Right atrium auricular region (tissue), 2 donors: ENCODE data around the gene TCAP. TPM values are rescaled to one million over a fixed set of nuclear protein-coding genes. Genes with fewer than 3 reads are reported as not detected.
"Not testable (repeated sequence)": the region's sequence is repeated elsewhere in the genome, so short reads cannot be mapped to it uniquely, and the experiment has no call there.

Experiments used
- DNase-seq: peaks from one replicate; pipeline ENCODE4 v3.0.0-alpha.2; 2019; ENCODE audit warnings: low spot score
- H3K27ac ChIP-seq, 2 donors: fragments of 200-600 bp; sonication (generic); 1 replicate in 1 of 2; 2 replicates in 1 of 2; pipeline ENCODE4 v1.5.1; 2016 to 2019
- H3K27me3 ChIP-seq, 2 donors: fragments of 200-600 bp; sonication (generic); one replicate each; pipeline versions ENCODE4 v1.5.1 to v1.6.0; 2017 to 2019
- H3K36me3 ChIP-seq: fragments of 200-600 bp; sonication (generic); one replicate; pipeline ENCODE4 v1.5.1; 2016
- H3K4me1 ChIP-seq, 2 donors: fragments of 200-600 bp; sonication (generic); one replicate each; pipeline versions ENCODE4 v1.5.1 to v1.6.0; 2017 to 2019
- H3K4me3 ChIP-seq, 2 donors: fragments of 200-600 bp; sonication (generic); 1 replicate in 1 of 2; 2 replicates in 1 of 2; pipeline ENCODE4 v1.5.1; 2017 to 2019; ENCODE audit warnings: mild to moderate bottlenecking in 1 of 2, moderate library complexity in 1 of 2
- H3K9me3 ChIP-seq, 2 donors: fragments of 200-600 bp; sonication (generic); one replicate each; pipeline ENCODE4 v1.5.1; 2019
- CTCF ChIP-seq, 2 donors: fragments of 200-600 bp; sonication (generic); IDR thresholded peaks; one replicate each; pipeline ENCODE4 v1.5.1; 2019; ENCODE audit warnings: antibody characterized with exemption in 2 of 2
- total RNA-seq, 2 donors: library from RNA; depleted of rRNA; stranded (reverse); fragments of >200 nt; gene quantifications; one replicate each; pipeline ENCODE4 v1.1.0, GENCODE V29; 2016

Gene TCAP
- total RNA-seq, 2 donors from 2014 or later = 3,380 to 5,284 TPM

GRCh38 chr17:39688475-39688835 is 23.3 kb downstream of the TCAP start:
- peaks cover 9% of the 10 kb centered on the region for H3K36me3 ChIP-seq
- H3K27me3 ChIP-seq = no peaks in the 10 kb centered on the region
- H3K4me3 ChIP-seq = peak overlapping the region; percentile 75 to 76
- TF ChIP-seq CTCF (IDR thresholded peaks at IDR 0.05) = no peak
- peak overlapping the region; percentile 93 to 94 for H3K27ac ChIP-seq
- no peak for DNase-seq
- H3K4me1 ChIP-seq = peaks cover 0 to 19% of the 10 kb centered on the region in 2 donors
- H3K9me3 ChIP-seq = no peaks in the 10 kb centered on the region

GRCh38 chr17:39688945-39689344 is 23.8 kb downstream of the TCAP start:
- no peaks in the 10 kb centered on the region for H3K27me3 ChIP-seq
- peaks cover 9% of the 10 kb centered on the region for H3K36me3 ChIP-seq
- no peaks in the 10 kb centered on the region for H3K9me3 ChIP-seq
- peaks cover 0 to 19% of the 10 kb centered on the region in 2 donors for H3K4me1 ChIP-seq
- DNase-seq = no peak
- no peak overlapping the region for H3K27ac ChIP-seq
- no peak overlapping the region for H3K4me3 ChIP-seq
- TF ChIP-seq CTCF (IDR thresholded peaks at IDR 0.05) = no peak

- no peak overlapping the region for H3K4me3 ChIP-seq
- no peaks in the 10 kb centered on the region for H3K27me3 ChIP-seq
- no peaks in the 10 kb centered on the region for H3K9me3 ChIP-seq
- no peak for DNase-seq
- TF ChIP-seq CTCF (IDR thresholded peaks at IDR 0.05) = no peak
- peaks cover 0 to 6% of the 10 kb centered on the region in 2 donors for H3K4me1 ChIP-seq
- H3K27ac ChIP-seq = no peak overlapping the region
- H3K36me3 ChIP-seq = no peaks in the 10 kb centered on the region
Observed at GRCh38 chr17:39694593-39694992, 29.4 kb downstream of the TCAP start.

- H3K27ac ChIP-seq = no peak overlapping the region
- no peaks in the 10 kb centered on the region for H3K27me3 ChIP-seq
- no peak for TF ChIP-seq CTCF (IDR thresholded peaks at IDR 0.05)
- no peaks in the 10 kb centered on the region for H3K36me3 ChIP-seq
- H3K4me1 ChIP-seq = peaks cover 0 to 8% of the 10 kb centered on the region in 2 donors
- no peak overlapping the region for H3K4me3 ChIP-seq
- no peak for DNase-seq
- H3K9me3 ChIP-seq = no peaks in the 10 kb centered on the region
Observed at GRCh38 chr17:39695089-39695474, 29.9 kb downstream of the TCAP start.

GRCh38 chr17:39696731-39697130 is 31.6 kb downstream of the TCAP start:
- Histone ChIP-seq H3K27me3 (no peaks in the 10 kb centered on the region), H3K36me3 (no peaks in the 10 kb centered on the region), H3K4me3 (no peak overlapping the region), H3K4me1 (peaks cover 0 to 20% of the 10 kb centered on the region in 2 donors), H3K9me3 (no peaks in the 10 kb centered on the region), H3K27ac (no peak overlapping the region)
- no peak for TF ChIP-seq CTCF (IDR thresholded peaks at IDR 0.05)
- no peak for DNase-seq

- Histone ChIP-seq H3K9me3 (no peaks in the 10 kb centered on the region), H3K27me3 (no peaks in the 10 kb centered on the region), H3K4me1 (peaks cover 0 to 32% of the 10 kb centered on the region in 2 donors), H3K4me3 (no peak overlapping the region), H3K36me3 (no peaks in the 10 kb centered on the region), H3K27ac (no peak overlapping the region)
- DNase-seq = no peak
- no peak for TF ChIP-seq CTCF (IDR thresholded peaks at IDR 0.05)
Observed at GRCh38 chr17:39697961-39698360, 32.8 kb downstream of the TCAP start.

GRCh38 chr17:39699157-39699817 is 34.1 kb downstream of the TCAP start:
- DNase-seq, H3K9me3 ChIP-seq, H3K36me3 ChIP-seq, H3K27me3 ChIP-seq: not testable (repeated sequence)
- Histone ChIP-seq H3K27ac (peak overlapping the region; percentile 90 to 92), H3K4me1 (peaks cover 0 to 46% of the 10 kb centered on the region in 2 donors), H3K4me3 (peak overlapping the region; percentile 93 to 99)
